SK-N-SH (cell line): ENCODE data around the gene TNFSF13. TPM values are rescaled to one million over a fixed set of nuclear protein-coding genes. Genes with fewer than 3 reads are reported as not detected.

Experiments
- CTCF ChIP-seq: fragments of 200-600 bp; sonication (generic); IDR thresholded peaks from 2 replicates; pipeline ENCODE4 v1.6.1; 2017; ENCODE audit warnings: antibody characterized with exemption, mild to moderate bottlenecking, moderate library complexity
- FOSL2 ChIP-seq: IDR thresholded peaks from 2 replicates; pipeline ENCODE4 v1.4.0; 2012; ENCODE audit warnings: low read depth, mild to moderate bottlenecking, moderate library complexity, borderline replicate concordance
- FOXJ3 ChIP-seq: sonication (generic); formaldehyde crosslinking; IDR thresholded peaks from 2 replicates; pipeline ENCODE4 v1.5.1; 2020; ENCODE audit warnings: mild to moderate bottlenecking, missing genetic modification reagents
- GABPA ChIP-seq: IDR thresholded peaks from 2 replicates; pipeline ENCODE4 v1.4.0; 2012; ENCODE audit warnings: low read depth, mild to moderate bottlenecking
- GATA2 ChIP-seq: sonication (generic); formaldehyde crosslinking; IDR thresholded peaks from 2 replicates; pipeline ENCODE4 v1.5.0; 2020; ENCODE audit warnings: mild to moderate bottlenecking, missing genetic modification reagents
- IRF3 ChIP-seq: fragments of 150-350 bp; IDR thresholded peaks from 2 replicates; pipeline ENCODE4 v1.6.1; 2016; ENCODE audit warnings: mild to moderate bottlenecking, low read depth, low read length
- MAX ChIP-seq: IDR thresholded peaks from 2 replicates; pipeline ENCODE4 v1.4.0; 2012; ENCODE audit warnings: low read depth
- MEF2A ChIP-seq: IDR thresholded peaks from 2 replicates; pipeline ENCODE4 v1.4.0; 2012; ENCODE audit warnings: low read depth, borderline replicate concordance
- MXI1 ChIP-seq: IDR thresholded peaks from 2 replicates; pipeline ENCODE4 v1.6.1; 2012; ENCODE audit warnings: mild to moderate bottlenecking, low read depth, low read length, improper control_type of control experiment
- NFIC ChIP-seq: IDR thresholded peaks from 2 replicates; pipeline ENCODE4 v1.4.0; 2012; ENCODE audit warnings: borderline replicate concordance
- NRF1 ChIP-seq: IDR thresholded peaks from 2 replicates; pipeline ENCODE4 v1.6.1; 2012; ENCODE audit warnings: low read depth, mild to moderate bottlenecking, low read length
- PBX3 ChIP-seq: IDR thresholded peaks from 2 replicates; pipeline ENCODE4; 2012
- RCOR1 ChIP-seq: fragments of 150-350 bp; IDR thresholded peaks from 2 replicates; pipeline ENCODE4 v1.6.1; 2017; ENCODE audit warnings: antibody characterized with exemption, low read length
- SIN3A ChIP-seq: IDR thresholded peaks from 2 replicates; pipeline ENCODE4 v1.6.1; 2012; ENCODE audit warnings: low read depth, mild to moderate bottlenecking, low read length, moderate library complexity, borderline replicate concordance
- TAF1 ChIP-seq: IDR thresholded peaks from 2 replicates; pipeline ENCODE4 v1.6.1; 2012; ENCODE audit warnings: low read depth, mild to moderate bottlenecking, low read length, moderate library complexity, borderline replicate concordance
- USF1 ChIP-seq: IDR thresholded peaks from 2 replicates; pipeline ENCODE4 v1.4.0; 2012; ENCODE audit warnings: low read depth, borderline replicate concordance
- USF2 ChIP-seq: fragments of 150-350 bp; IDR thresholded peaks from 2 replicates; pipeline ENCODE4 v1.6.1; 2017; ENCODE audit warnings: antibody characterized with exemption, low read length, low read depth, borderline replicate concordance
- polyA plus RNA-seq, 3 experiments: library from polyadenylated mRNA; depleted of rRNA; stranded (reverse); fragments of >200 nt; gene quantifications; 2 replicates each; pipeline ENCODE4 v1.2.3, GENCODE V29; 2012

TNFSF13 gene
- polyA plus RNA-seq, 1 of the 3 experiments (the other 2 are of a cell fraction): 2.1 TPM

GRCh38 chr17:7589204-7589868 is 30.8 kb downstream of the TNFSF13 start (continued):
- TF ChIP-seq CTCF: peak; percentile 83
- TF ChIP-seq RCOR1: no peak
- TF ChIP-seq TAF1: peak; percentile 23; the same call in 1 of the 2 replicates
- no peak for TF ChIP-seq FOXJ3 (CRISPR knock-in tag)
- TF ChIP-seq GABPA: no peak
- TF ChIP-seq MAX: peak; percentile 52
- TF ChIP-seq GATA2 (CRISPR knock-in tag): no peak
- TF ChIP-seq MEF2A: no peak
- no peak for TF ChIP-seq MXI1
- TF ChIP-seq NFIC: no peak
- TF ChIP-seq USF1: no peak
- no peak for TF ChIP-seq FOSL2
- TF ChIP-seq PBX3: no peak
- TF ChIP-seq NRF1: no peak
- peak; percentile 59; the same call in 1 of the 2 replicates for TF ChIP-seq SIN3A
- no peak for TF ChIP-seq IRF3
- no peak for TF ChIP-seq USF2
